GM21423 (cell line): ENCODE data around the gene SUPT6H.

ENCODE experiments used
- ATAC-seq: cut with Tn5 transposase; IDR thresholded peaks from one replicate; pipeline ENCODE4 v1.9.1; 2021; ENCODE audit warnings: mild to moderate bottlenecking, moderate library complexity; ENCODE audit not compliant: unreplicated experiment

SUPT6H gene

GRCh38 chr17:28661635-28662526, at the start of gene SUPT6H, which contains the start of gene SDF2:
SUPT6H (plus strand) TSS chr17:28662205; CDS start chr17:28673402, 11,197 bp downstream.
SDF2 (minus strand) TSS chr17:28661906; CDS start chr17:28661876, 30 bp downstream.
- ATAC-seq: peak; percentile 86

- ATAC-seq: no peak
These were observed 49.5 kb upstream of the SUPT6H start for GRCh38 chr17:28612531-28612930.

- ATAC-seq: no peak
These were observed 48.8 kb upstream of the SUPT6H start for GRCh38 chr17:28612936-28613872.

- ATAC-seq: no peak
These were observed 48.0 kb upstream of the SUPT6H start, which contains the start of gene RSKR for GRCh38 chr17:28613931-28614381. RSKR (minus strand) TSS chr17:28614185; CDS start chr17:28614161, 24 bp downstream.

- no peak for ATAC-seq
These were observed 46.6 kb upstream of the SUPT6H start for GRCh38 chr17:28615260-28615940.

- ATAC-seq: no peak
These were observed 45.7 kb upstream of the SUPT6H start for GRCh38 chr17:28616281-28616680.

GRCh38 chr17:28618464-28618863, 43.5 kb upstream of the SUPT6H start:
- no peak for ATAC-seq

GRCh38 chr17:28620010-28620409, 42.0 kb upstream of the SUPT6H start:
- ATAC-seq: no peak

- ATAC-seq: no peak
These were observed 39.8 kb upstream of the SUPT6H start for GRCh38 chr17:28622186-28622585.

GRCh38 chr17:28623696-28624095, 38.3 kb upstream of the SUPT6H start:
- no peak for ATAC-seq

GRCh38 chr17:28624148-28624547, 37.9 kb upstream of the SUPT6H start:
- ATAC-seq: no peak

GRCh38 chr17:28626818-28627217, 35.2 kb upstream of the SUPT6H start:
- no peak for ATAC-seq

GRCh38 chr17:28634206-28634865, 27.7 kb upstream of the SUPT6H start:
- no peak for ATAC-seq

GRCh38 chr17:28635506-28635905, 26.5 kb upstream of the SUPT6H start:
- ATAC-seq: no peak

- no peak for ATAC-seq
These were observed 20.4 kb upstream of the SUPT6H start for GRCh38 chr17:28641579-28641978.

GRCh38 chr17:28643983-28644786, 17.8 kb upstream of the SUPT6H start:
- ATAC-seq: peak; percentile 4

GRCh38 chr17:28644787-28645575, 17.0 kb upstream of the SUPT6H start, which contains the start of gene BLTP2:
BLTP2 (minus strand) TSS chr17:28645158; CDS start chr17:28645056, 102 bp downstream.
- ATAC-seq: peak; percentile 86

- no peak for ATAC-seq
These were observed 16.4 kb upstream of the SUPT6H start for GRCh38 chr17:28645576-28645939.
